Adrenal gland (tissue), 12 donors: Measurements from ENCODE around the gene TPT1. TPM values are rescaled to one million over a fixed set of nuclear protein-coding genes. Genes with fewer than 3 reads are reported as not detected.

Experiments used
- DNase-seq, 7 donors: peaks; one replicate each; pipeline ENCODE4 v3.0.0-alpha.2; 2019 to 2020
- H3K27ac ChIP-seq, 5 donors: fragments of 200-600 bp; sonication (generic) in 4 of 5; 1 replicate in 3 of 5; 2 replicates in 2 of 5; pipeline versions ENCODE4 v1.5.1 to v1.8.0; 2016 to 2020; ENCODE audit warnings: mild to moderate bottlenecking in 1 of 5
- H3K27me3 ChIP-seq: fragments of 200-600 bp; 2 replicates; pipeline ENCODE4 v1.8.0; 2021
- H3K36me3 ChIP-seq, 2 donors: fragments of 200-600 bp; replicated peaks in 1 of 2; 1 replicate in 1 of 2; 2 replicates in 1 of 2; pipeline versions ENCODE4 v1.5.1 to v1.8.0; 2018 to 2022
- H3K4me1 ChIP-seq, 2 donors: fragments of 200-600 bp; replicated peaks in 1 of 2; 1 replicate in 1 of 2; 2 replicates in 1 of 2; pipeline versions ENCODE4 v1.5.1 to v1.8.0; 2018 to 2021
- H3K4me3 ChIP-seq, 4 donors: fragments of 200-600 bp; sonication (generic) in 3 of 4; one replicate each; pipeline ENCODE4 v1.5.1; 2016 to 2018
- H3K9me3 ChIP-seq, 3 donors: fragments of 200-600 bp; sonication (generic) in 1 of 3; replicated peaks in 1 of 3; 1 replicate in 2 of 3; 2 replicates in 1 of 3; pipeline versions ENCODE4 v1.5.1 to v1.8.0; 2016 to 2021
- POLR2A ChIP-seq, 2 donors: fragments of 450-650 bp; IDR thresholded peaks; one replicate each; pipeline ENCODE4 v1.6.1; 2017; ENCODE audit warnings: antibody characterized with exemption in 2 of 2, mild to moderate bottlenecking in 2 of 2, moderate library complexity in 1 of 2
- WGBS, 4 donors: extraction: QIAGEN DNeasy Blood & Tissue Kit in 2 of 4; methylation state at CpG; one replicate each; pipeline versions ENCODE4 v1.1.5 to v1.1.7; 2013 to 2017; 5-methylcytosine and 5-hydroxymethylcytosine counted together
- intact Hi-C, 2 donors: fragments of 100-400 bp; cut with DNase I; formaldehyde crosslinking; loops; one replicate each; pipeline versions ENCODE4 v1.14.1 to v1.15.0; 2022 to 2023
- polyA plus RNA-seq, 3 donors: library from polyadenylated mRNA; stranded (reverse); fragments of 200-250 nt in 2 of 3; fragments of 350-450 nt in 1 of 3; fragmentation: Illumina TruSeq in 1 of 3; extraction: RNeasy Lipid Tissue Mini Kit (QIAGEN cat#74804) in 1 of 3; gene quantifications; one replicate each; pipeline ENCODE4 v1.2.3, GENCODE V29; 2013 to 2014
- total RNA-seq, 9 donors: library from RNA; depleted of rRNA in 4 of 9; stranded (reverse); fragments of >200 nt in 4 of 9; fragments of 120-200 nt in 1 of 9; fragmentation: NEBNext Ultra II Directional in 1 of 9; extraction: Animal tissue kit (Norgen Biotek cat#: 25700) in 1 of 9; gene quantifications; one replicate each; pipeline versions ENCODE4 v1.1.0 to v1.2.4, GENCODE V29; 2013 to 2023
- TF ChIP-seq, protein P1 (sequence below), 6 experiments: fragments of 450-650 bp in 4 of 6; fragments of 200-600 bp in 2 of 6; sonication (generic) in 1 of 6; IDR thresholded peaks; 1 replicate in 5 of 6; 2 replicates in 1 of 6; pipeline versions ENCODE4 v1.5.1 to v1.8.0; 2016 to 2021; ENCODE audit warnings: antibody characterized with exemption in 6 of 6, mild to moderate bottlenecking in 2 of 6, moderate library complexity in 1 of 6
- donor health status: healthy with polysubstance abuse.
- donor health status: Bipolar disorder and iron deficiency.
- donor health status: DM: yes; HTN: yes; CAD: no.
- donor health status: DM: no; HTN: no; CAD: no.
- donor health status: DM: no; HTN: no; CAD: no.
- donor health status: DM: yes; HTN: yes; CAD: no.

Gene TPT1
- total and polyA plus RNA-seq, 12 donors, result 1,778 to 8,150 (median 4,385) TPM

DNA sequence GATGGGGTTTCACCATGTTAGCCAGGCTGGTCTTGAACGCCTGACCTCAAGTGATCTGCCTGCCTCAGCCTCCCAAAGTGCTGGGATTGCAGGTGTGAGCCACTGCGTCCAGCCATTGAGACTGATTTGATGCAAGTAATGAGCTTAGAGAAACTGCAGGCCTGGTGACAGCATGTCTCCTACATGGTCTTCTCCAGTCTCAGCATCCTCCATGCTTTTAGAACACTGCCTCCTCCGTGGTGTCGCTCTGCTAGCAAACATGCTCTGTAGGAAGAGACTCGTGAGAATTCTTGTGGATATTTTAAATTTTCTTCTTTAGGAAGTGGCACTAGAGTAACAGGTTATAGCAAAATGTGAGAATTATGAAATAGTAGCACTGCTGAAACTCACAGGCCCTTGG lies 37.1 kb downstream of the TPT1 start:
- H3K27me3 ChIP-seq, result no peaks in the 10 kb centered on the region
- H3K36me3 ChIP-seq, result no peaks in the 10 kb centered on the region
- no peak for DNase-seq
- no peak overlapping the region for H3K4me3 ChIP-seq
- 76 to 85% (median 82%) methylated on average over 4 to 5 of the region's 5 CpGs for WGBS, 4 donors
- no peak overlapping the region for H3K27ac ChIP-seq
- intact Hi-C loops, result loop anchor here in 1 of 2 donors (10.0 kb wide), 1 partner anchor 249 kb away; no protein-coding TSS in a partner anchor
- H3K4me1 ChIP-seq, result no peaks in the 10 kb centered on the region
- TF ChIP-seq, protein P1, sequence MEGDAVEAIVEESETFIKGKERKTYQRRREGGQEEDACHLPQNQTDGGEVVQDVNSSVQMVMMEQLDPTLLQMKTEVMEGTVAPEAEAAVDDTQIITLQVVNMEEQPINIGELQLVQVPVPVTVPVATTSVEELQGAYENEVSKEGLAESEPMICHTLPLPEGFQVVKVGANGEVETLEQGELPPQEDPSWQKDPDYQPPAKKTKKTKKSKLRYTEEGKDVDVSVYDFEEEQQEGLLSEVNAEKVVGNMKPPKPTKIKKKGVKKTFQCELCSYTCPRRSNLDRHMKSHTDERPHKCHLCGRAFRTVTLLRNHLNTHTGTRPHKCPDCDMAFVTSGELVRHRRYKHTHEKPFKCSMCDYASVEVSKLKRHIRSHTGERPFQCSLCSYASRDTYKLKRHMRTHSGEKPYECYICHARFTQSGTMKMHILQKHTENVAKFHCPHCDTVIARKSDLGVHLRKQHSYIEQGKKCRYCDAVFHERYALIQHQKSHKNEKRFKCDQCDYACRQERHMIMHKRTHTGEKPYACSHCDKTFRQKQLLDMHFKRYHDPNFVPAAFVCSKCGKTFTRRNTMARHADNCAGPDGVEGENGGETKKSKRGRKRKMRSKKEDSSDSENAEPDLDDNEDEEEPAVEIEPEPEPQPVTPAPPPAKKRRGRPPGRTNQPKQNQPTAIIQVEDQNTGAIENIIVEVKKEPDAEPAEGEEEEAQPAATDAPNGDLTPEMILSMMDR (IDR thresholded peaks at IDR 0.05), result no peak
- no peak for TF ChIP-seq POLR2A (IDR thresholded peaks at IDR 0.05)
- H3K9me3 ChIP-seq, result no peaks in the 10 kb centered on the region

DNA sequence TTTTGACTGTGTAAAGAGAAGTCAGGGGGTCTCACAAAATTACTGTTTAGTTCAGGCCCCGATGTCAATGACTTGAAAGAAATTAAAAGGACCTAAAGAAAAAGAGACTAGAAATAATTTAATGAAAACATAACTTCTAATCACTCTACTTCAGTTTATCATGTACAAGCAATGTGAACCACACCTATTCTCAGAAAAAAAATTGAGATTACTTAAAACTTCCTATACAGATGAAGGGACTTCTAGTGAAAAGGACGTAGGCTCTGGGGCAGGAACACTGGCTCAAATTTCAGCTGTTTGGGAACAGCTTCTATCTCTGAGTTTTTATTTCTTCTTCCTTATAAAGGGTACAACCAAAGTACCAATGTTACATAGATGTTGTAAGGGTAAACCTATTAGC lies 38.0 kb downstream of the TPT1 start:
- DNase-seq, result no peak
- Histone ChIP-seq H3K4me3 (no peak overlapping the region), H3K27me3 (no peaks in the 10 kb centered on the region), H3K36me3 (no peaks in the 10 kb centered on the region), H3K4me1 (no peaks in the 10 kb centered on the region), H3K9me3 (no peaks in the 10 kb centered on the region), H3K27ac (no peak overlapping the region)
- TF ChIP-seq, protein P1 (IDR thresholded peaks at IDR 0.05), result no peak
- TF ChIP-seq POLR2A (IDR thresholded peaks at IDR 0.05), result no peak
- intact Hi-C loops, result loop anchor here in 1 of 2 donors (10.0 kb wide), 1 partner anchor 248 kb away; no protein-coding TSS in a partner anchor
- 64 to 81% (median 80%) methylated on average over 2 of the region's 2 CpGs for WGBS, 4 donors

DNA sequence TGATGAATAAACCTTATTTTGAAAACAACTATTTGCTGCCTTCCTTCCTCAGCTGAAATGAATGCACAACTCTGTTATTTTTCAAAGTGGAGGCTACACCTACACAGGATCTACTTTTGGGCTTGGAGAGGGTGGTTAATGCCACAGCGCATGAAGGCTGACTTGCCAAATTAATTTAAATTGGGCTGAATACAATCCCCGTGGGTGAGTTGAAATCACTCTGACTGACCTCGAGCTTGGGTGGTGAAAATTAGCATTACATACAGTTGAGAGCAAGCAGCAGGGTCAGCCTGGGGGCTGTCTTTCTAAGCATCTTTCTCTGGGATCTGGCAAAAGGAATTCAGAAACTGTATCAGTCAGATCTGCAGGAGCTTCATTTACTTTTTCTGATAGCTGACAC lies 38.5 kb downstream of the TPT1 start:
- Histone ChIP-seq H3K9me3 (no peaks in the 10 kb centered on the region), H3K27me3 (no peaks in the 10 kb centered on the region), H3K27ac (no peak overlapping the region), H3K36me3 (no peaks in the 10 kb centered on the region), H3K4me1 (no peaks in the 10 kb centered on the region), H3K4me3 (no peak overlapping the region)
- intact Hi-C loops, result loop anchor here in 1 of 2 donors (10.0 kb wide), 1 partner anchor 248 kb away; no protein-coding TSS in a partner anchor
- no peak for TF ChIP-seq POLR2A (IDR thresholded peaks at IDR 0.05)
- TF ChIP-seq, protein P1 (IDR thresholded peaks at IDR 0.05), result no peak
- WGBS, 4 donors, result 37 to 41% (median 39%) methylated on average over 3 of the region's 3 CpGs
- no peak for DNase-seq

DNA sequence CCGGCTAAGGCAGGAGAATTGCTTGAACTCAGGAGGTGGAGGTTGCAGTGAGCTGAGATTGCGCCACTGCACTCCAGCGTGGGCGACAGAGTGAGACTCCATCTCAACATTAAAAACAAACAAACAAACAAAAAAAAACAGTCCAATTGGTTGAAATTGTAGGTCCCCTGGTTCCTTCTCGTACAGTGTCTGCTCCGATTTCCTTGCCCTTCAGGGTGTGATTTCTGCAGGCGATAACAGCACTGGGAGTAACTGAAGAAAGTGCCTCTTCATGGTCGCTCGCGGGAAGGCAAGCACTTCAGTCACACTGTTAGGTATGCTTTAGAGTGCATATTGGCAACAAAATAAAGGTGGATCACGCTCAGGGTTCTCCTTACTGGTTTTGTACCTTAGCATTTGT lies 39.7 kb downstream of the TPT1 start:
- H3K27ac ChIP-seq, result no peak overlapping the region
- DNase-seq, result no peak
- no peak overlapping the region for H3K4me3 ChIP-seq
- TF ChIP-seq, protein P1 (IDR thresholded peaks at IDR 0.05), result no peak
- TF ChIP-seq POLR2A (IDR thresholded peaks at IDR 0.05), result no peak
- no peaks in the 10 kb centered on the region for H3K4me1 ChIP-seq
- intact Hi-C loops, result loop anchor here in 1 of 2 donors (10.0 kb wide), 1 partner anchor 246 kb away; no protein-coding TSS in a partner anchor
- H3K9me3 ChIP-seq, result no peaks in the 10 kb centered on the region
- H3K27me3 ChIP-seq, result no peaks in the 10 kb centered on the region
- H3K36me3 ChIP-seq, result no peaks in the 10 kb centered on the region
- 59 to 72% (median 69%) methylated on average over 11 of the region's 11 CpGs for WGBS, 4 donors
